AG09319 (cell line): ENCODE measurements around the gene BOLA1.

Experiments used
- DNase-seq: peaks from one replicate; pipeline ENCODE4 v3.0.0-alpha.2; 2010; ENCODE audit warnings: low read depth; ENCODE audit errors: extremely low read depth
- CTCF ChIP-seq: IDR thresholded peaks from 2 replicates; pipeline ENCODE4 v1.5.1; 2011; ENCODE audit warnings: low read depth, mild to moderate bottlenecking, inconsistent platforms, low read length, moderate library complexity

BOLA1 gene

GRCh38 chr1:149926296-149926695 lies 26.9 kb downstream of the BOLA1 start:
- no peak for TF ChIP-seq CTCF
- DNase-seq: no peak

- no peak for DNase-seq
- no peak for TF ChIP-seq CTCF
Observed at GRCh38 chr1:149927056-149927562, 27.7 kb downstream of the BOLA1 start.

- TF ChIP-seq CTCF: no peak
- DNase-seq: peak; percentile 74
Observed at GRCh38 chr1:149927563-149928400, 28.4 kb downstream of the BOLA1 start, which contains the start of gene SF3B4. Gene SF3B4, minus strand, starts transcription at chr1:149927803. Its CDS starts 44 bp downstream, at chr1:149927759.

- DNase-seq: no peak
- TF ChIP-seq CTCF: no peak
Observed at GRCh38 chr1:149928401-149928724, 29.0 kb downstream of the BOLA1 start.

GRCh38 chr1:149929856-149930255 lies 30.5 kb downstream of the BOLA1 start:
- TF ChIP-seq CTCF: no peak
- DNase-seq: no peak

- DNase-seq: no peak
- no peak for TF ChIP-seq CTCF
Observed at GRCh38 chr1:149931212-149931790, 31.9 kb downstream of the BOLA1 start.

- DNase-seq: no peak
- TF ChIP-seq CTCF: no peak
Observed at GRCh38 chr1:149932474-149932873, 33.1 kb downstream of the BOLA1 start.
